Panc1 (cell line): Measurements from ENCODE around the gene MAP3K7. TPM values are rescaled to one million over a fixed set of nuclear protein-coding genes. Genes with fewer than 3 reads are reported as not detected.

Source experiments
- ATAC-seq: fragments of 200-7000 bp; cut with Tn5 transposase; 2 replicates; pipeline ENCODE4 v1.9.1; 2020; ENCODE audit warnings: mild to moderate bottlenecking, moderate library complexity
- BruUV-seq: library from RNA; stranded (reverse); fragments of 400-500 nt; replicated peaks from 2 replicates; lab custom pipeline; 2021; lab: Mats Ljungman, UMichigan
- CTCF ChIA-PET: fragments of 300-600 bp; sonication (Branson Sonifier 250); formaldehyde crosslinking; loops from one replicate; lab custom pipeline; 2022; ENCODE audit warnings: antibody characterized with exemption; lab: Charles Lee
- POLR2A ChIA-PET: fragments of 300-600 bp; sonication (Branson Sonifier 250); formaldehyde crosslinking; loops from one replicate; lab custom pipeline; 2022; ENCODE audit warnings: antibody characterized with exemption; lab: Charles Lee
- DNase-seq: peaks from one replicate; pipeline ENCODE4 v3.0.0-alpha.2; 2010; ENCODE audit warnings: low read depth, low spot score
- H3K27ac ChIP-seq: 2 replicates; pipeline ENCODE4 v1.5.1; 2011; ENCODE audit warnings: mild to moderate bottlenecking, low read length, inconsistent platforms
- H3K27me3 ChIP-seq: fragments of 200-500 bp; sonication (Bioruptor generic); 2 replicates; pipeline ENCODE4 v1.6.0; 2014; ENCODE audit warnings: low read length, inconsistent platforms; ENCODE audit not compliant: control insufficient read depth, insufficient read depth
- H3K36me3 ChIP-seq: fragments of 200-500 bp; sonication (Bioruptor generic); 2 replicates; pipeline ENCODE4 v1.5.1; 2014; ENCODE audit warnings: inconsistent platforms, mild to moderate bottlenecking, low read length, moderate library complexity; ENCODE audit not compliant: control insufficient read depth, insufficient read depth
- H3K4me1 ChIP-seq: 2 replicates; pipeline ENCODE4 v1.5.1; 2011; ENCODE audit warnings: inconsistent platforms, mild to moderate bottlenecking, low read length, moderate library complexity; ENCODE audit not compliant: control insufficient read depth, insufficient read depth
- H3K4me3 ChIP-seq, 2 experiments: 2 replicates each; pipeline ENCODE4 v1.5.1; 2011 to 2012; ENCODE audit warnings: low read depth in 2 of 2, low read length in 2 of 2, mild to moderate bottlenecking in 2 of 2, inconsistent platforms in 1 of 2, moderate library complexity in 1 of 2
- H3K9me3 ChIP-seq: fragments of 200-500 bp; sonication (Bioruptor generic); 2 replicates; pipeline ENCODE4 v1.5.1; 2014; ENCODE audit warnings: low read depth, mild to moderate bottlenecking, inconsistent platforms, low read length, moderate library complexity; ENCODE audit not compliant: control insufficient read depth, insufficient read depth
- POLR2AphosphoS5 ChIP-seq: IDR thresholded peaks from 2 replicates; pipeline ENCODE4 v1.6.1; 2012; ENCODE audit warnings: mild to moderate bottlenecking, low read depth, low read length, moderate library complexity
- SIN3A ChIP-seq: IDR thresholded peaks from 2 replicates; pipeline ENCODE4 v1.6.1; 2012; ENCODE audit warnings: low read depth, mild to moderate bottlenecking, low read length, moderate library complexity, borderline replicate concordance; ENCODE audit not compliant: insufficient read depth
- TCF7L2 ChIP-seq: IDR thresholded peaks from 2 replicates; pipeline ENCODE4 v1.6.1; 2011; ENCODE audit warnings: mild to moderate bottlenecking, low read depth, low read length, inconsistent platforms
- in situ Hi-C: cut with HindIII; loops from 2 replicates; pipeline ENCODE4 v1.10.0; 2016; ENCODE audit warnings: low sequenced_read_pairs, low pct_unique_long_range_greater_than_20kb
- intact Hi-C: fragments of 100-400 bp; cut with micrococcal nuclease; formaldehyde crosslinking; loops from one replicate; pipeline ENCODE4 v1.10.0; 2022; ENCODE audit not compliant: unreplicated experiment
- total RNA-seq: library from RNA; stranded (reverse); gene quantifications from one replicate; pipeline ENCODE4 v1.2.1, GENCODE V29; 2021; ENCODE audit not compliant: unreplicated experiment
- TF ChIP-seq, protein P1 (sequence below): fragments of 450-650 bp; IDR thresholded peaks from 2 replicates; pipeline ENCODE4 v1.5.1; 2017; ENCODE audit warnings: mild to moderate bottlenecking
- TF ChIP-seq, protein P2 (sequence below), 2 experiments: IDR thresholded peaks; 2 replicates each; pipeline ENCODE4 v1.6.1; 2011 to 2012; ENCODE audit warnings: low read depth in 2 of 2, control low read depth in 1 of 2, low read length in 1 of 2, mild to moderate bottlenecking in 1 of 2, moderate library complexity in 1 of 2; ENCODE audit not compliant: insufficient read depth in 1 of 2

The MAP3K7 gene
- total RNA-seq, 1 experiment from 2014 or later: 33.1 TPM

DNA sequence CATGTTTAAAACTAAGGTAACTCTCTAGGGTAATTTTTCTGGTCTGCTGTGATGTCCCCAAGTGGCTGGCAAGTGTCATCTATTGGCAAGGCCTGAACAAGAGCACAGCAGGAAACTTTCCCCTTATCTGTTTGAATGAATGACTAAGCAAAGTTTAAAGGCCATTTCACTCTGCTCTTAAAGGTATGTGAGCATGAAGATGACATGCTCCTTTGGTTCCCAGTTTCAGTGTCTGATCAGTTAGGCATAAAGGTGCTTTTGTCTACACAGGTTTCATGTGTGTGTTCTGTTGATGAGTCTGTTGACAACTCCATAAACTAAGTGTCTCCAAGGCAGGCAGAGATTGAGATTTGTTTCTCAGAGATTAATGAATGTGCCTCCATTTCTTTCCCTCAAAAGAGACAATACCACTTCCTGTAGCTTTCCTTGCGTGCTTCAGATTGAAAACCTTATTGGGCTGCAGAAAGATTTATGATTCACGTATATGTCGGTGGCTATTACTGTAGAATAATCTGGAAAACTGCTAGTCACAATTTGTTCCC is 83.9 kb downstream of the MAP3K7 start:
- intact Hi-C loops: no loop called here
- TF ChIP-seq, protein P1, sequence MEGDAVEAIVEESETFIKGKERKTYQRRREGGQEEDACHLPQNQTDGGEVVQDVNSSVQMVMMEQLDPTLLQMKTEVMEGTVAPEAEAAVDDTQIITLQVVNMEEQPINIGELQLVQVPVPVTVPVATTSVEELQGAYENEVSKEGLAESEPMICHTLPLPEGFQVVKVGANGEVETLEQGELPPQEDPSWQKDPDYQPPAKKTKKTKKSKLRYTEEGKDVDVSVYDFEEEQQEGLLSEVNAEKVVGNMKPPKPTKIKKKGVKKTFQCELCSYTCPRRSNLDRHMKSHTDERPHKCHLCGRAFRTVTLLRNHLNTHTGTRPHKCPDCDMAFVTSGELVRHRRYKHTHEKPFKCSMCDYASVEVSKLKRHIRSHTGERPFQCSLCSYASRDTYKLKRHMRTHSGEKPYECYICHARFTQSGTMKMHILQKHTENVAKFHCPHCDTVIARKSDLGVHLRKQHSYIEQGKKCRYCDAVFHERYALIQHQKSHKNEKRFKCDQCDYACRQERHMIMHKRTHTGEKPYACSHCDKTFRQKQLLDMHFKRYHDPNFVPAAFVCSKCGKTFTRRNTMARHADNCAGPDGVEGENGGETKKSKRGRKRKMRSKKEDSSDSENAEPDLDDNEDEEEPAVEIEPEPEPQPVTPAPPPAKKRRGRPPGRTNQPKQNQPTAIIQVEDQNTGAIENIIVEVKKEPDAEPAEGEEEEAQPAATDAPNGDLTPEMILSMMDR: no peak
- TF ChIP-seq, protein P2, sequence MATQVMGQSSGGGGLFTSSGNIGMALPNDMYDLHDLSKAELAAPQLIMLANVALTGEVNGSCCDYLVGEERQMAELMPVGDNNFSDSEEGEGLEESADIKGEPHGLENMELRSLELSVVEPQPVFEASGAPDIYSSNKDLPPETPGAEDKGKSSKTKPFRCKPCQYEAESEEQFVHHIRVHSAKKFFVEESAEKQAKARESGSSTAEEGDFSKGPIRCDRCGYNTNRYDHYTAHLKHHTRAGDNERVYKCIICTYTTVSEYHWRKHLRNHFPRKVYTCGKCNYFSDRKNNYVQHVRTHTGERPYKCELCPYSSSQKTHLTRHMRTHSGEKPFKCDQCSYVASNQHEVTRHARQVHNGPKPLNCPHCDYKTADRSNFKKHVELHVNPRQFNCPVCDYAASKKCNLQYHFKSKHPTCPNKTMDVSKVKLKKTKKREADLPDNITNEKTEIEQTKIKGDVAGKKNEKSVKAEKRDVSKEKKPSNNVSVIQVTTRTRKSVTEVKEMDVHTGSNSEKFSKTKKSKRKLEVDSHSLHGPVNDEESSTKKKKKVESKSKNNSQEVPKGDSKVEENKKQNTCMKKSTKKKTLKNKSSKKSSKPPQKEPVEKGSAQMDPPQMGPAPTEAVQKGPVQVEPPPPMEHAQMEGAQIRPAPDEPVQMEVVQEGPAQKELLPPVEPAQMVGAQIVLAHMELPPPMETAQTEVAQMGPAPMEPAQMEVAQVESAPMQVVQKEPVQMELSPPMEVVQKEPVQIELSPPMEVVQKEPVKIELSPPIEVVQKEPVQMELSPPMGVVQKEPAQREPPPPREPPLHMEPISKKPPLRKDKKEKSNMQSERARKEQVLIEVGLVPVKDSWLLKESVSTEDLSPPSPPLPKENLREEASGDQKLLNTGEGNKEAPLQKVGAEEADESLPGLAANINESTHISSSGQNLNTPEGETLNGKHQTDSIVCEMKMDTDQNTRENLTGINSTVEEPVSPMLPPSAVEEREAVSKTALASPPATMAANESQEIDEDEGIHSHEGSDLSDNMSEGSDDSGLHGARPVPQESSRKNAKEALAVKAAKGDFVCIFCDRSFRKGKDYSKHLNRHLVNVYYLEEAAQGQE (IDR thresholded peaks at IDR 0.05; ENCODE audit: insufficient read depth in 1 of 2, low read depth in 2 of 2, low read length in 1 of 2): no peak
- no peak for TF ChIP-seq POLR2AphosphoS5
- TF ChIP-seq SIN3A: no peak
- TF ChIP-seq TCF7L2: no peak

DNA sequence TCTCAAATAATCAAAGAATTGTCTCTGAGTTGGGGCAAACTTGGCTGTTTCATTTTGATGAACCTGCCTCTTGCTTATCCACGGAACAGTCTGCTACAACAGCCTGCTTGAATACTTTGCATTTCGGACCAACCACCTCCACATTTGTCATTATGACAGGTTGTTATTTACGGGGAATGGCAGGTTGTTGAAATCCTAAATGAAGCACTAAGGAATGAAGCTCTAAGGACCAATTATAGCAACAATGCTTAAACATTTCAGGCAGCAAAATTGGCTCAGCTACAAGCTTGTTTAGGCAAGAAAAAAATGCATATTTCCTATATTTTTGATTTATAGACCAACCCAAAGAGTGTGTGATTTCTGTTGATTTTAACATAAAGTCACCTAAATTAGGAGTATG is 84.5 kb downstream of the MAP3K7 start:
- intact Hi-C loops: no loop called here
- Histone ChIP-seq H3K27me3 (no peaks in the 10 kb centered on the region), H3K4me1 (no peaks in the 10 kb centered on the region), H3K27ac (no peak overlapping the region), H3K36me3 (no peaks in the 10 kb centered on the region), H3K9me3 (no peaks in the 10 kb centered on the region), H3K4me3 (no peak overlapping the region)
- ATAC-seq: no peak
- ChIA-PET CTCF (no interaction called here), POLR2A (no interaction called here)
- TF ChIP-seq, protein P1: no peak
- TF ChIP-seq POLR2AphosphoS5 (no peak), TCF7L2 (no peak), SIN3A (no peak)
- TF ChIP-seq, protein P2 (IDR thresholded peaks at IDR 0.05; ENCODE audit: insufficient read depth in 1 of 2, low read depth in 2 of 2, low read length in 1 of 2): no peak
- DNase-seq: no peak
- in situ Hi-C loops: no loop called here
- no TSS peak for BruUV-seq

More for the DNA sequence above, 83.9 kb downstream of the MAP3K7 start:
- H3K9me3 ChIP-seq: no peaks in the 10 kb centered on the region
- no peak overlapping the region for H3K27ac ChIP-seq
- no peaks in the 10 kb centered on the region for H3K36me3 ChIP-seq
- no peak for DNase-seq
- H3K4me1 ChIP-seq: no peaks in the 10 kb centered on the region
- no peaks in the 10 kb centered on the region for H3K27me3 ChIP-seq
- ATAC-seq: no peak
- ChIA-PET CTCF (no interaction called here), POLR2A (no interaction called here)
- in situ Hi-C loops: no loop called here
- no TSS peak for BruUV-seq
- H3K4me3 ChIP-seq: no peak overlapping the region
